Right lobe of liver (tissue), 6 donors: ENCODE measurements around the gene FGF11. TPM values are rescaled to one million over a fixed set of nuclear protein-coding genes. Genes with fewer than 3 reads are reported as not detected.

ENCODE experiments used
- ATAC-seq, 4 donors: fragments of 200-7000 bp; cut with Tn5 transposase; one replicate each; pipeline ENCODE4 v1.9.1; 2020; ENCODE audit warnings: mild to moderate bottlenecking in 4 of 4, moderate library complexity in 4 of 4
- DNase-seq, 3 donors: peaks; one replicate each; pipeline ENCODE4 v3.0.0-alpha.2; 2020
- H3K27ac ChIP-seq, 3 donors: fragments of 200-600 bp; one replicate each; pipeline ENCODE4 v1.8.0; 2022
- H3K27me3 ChIP-seq, 2 donors: fragments of 200-600 bp; one replicate each; pipeline ENCODE4 v1.8.0; 2022
- H3K36me3 ChIP-seq, 4 donors: fragments of 200-600 bp; sonication (generic) in 1 of 4; one replicate each; pipeline versions ENCODE4 v1.5.1 to v1.8.0; 2017 to 2022; ENCODE audit warnings: control low read depth in 1 of 4
- H3K4me1 ChIP-seq, 4 donors: fragments of 200-600 bp; sonication (generic) in 1 of 4; one replicate each; pipeline versions ENCODE4 v1.5.1 to v1.8.0; 2017 to 2022; ENCODE audit warnings: control low read depth in 1 of 4
- H3K4me3 ChIP-seq, 3 donors: fragments of 200-600 bp; one replicate each; pipeline ENCODE4 v1.8.0; 2022
- H3K9me3 ChIP-seq, 4 donors: fragments of 200-600 bp; sonication (generic) in 1 of 4; one replicate each; pipeline versions ENCODE4 v1.5.1 to v1.8.0; 2017 to 2022; ENCODE audit warnings: control low read depth in 1 of 4
- CTCF ChIP-seq, 4 donors: fragments of 200-600 bp in 3 of 4; fragments of 450-650 bp in 1 of 4; IDR thresholded peaks; one replicate each; pipeline versions ENCODE4 v1.5.1 to v1.8.0; 2016 to 2022; ENCODE audit warnings: antibody characterized with exemption in 4 of 4, mild to moderate bottlenecking in 2 of 4
- POLR2A ChIP-seq: fragments of 450-650 bp; IDR thresholded peaks from one replicate; pipeline ENCODE4 v1.6.1; 2017; ENCODE audit warnings: antibody characterized with exemption, mild to moderate bottlenecking
- WGBS: methylation state at CpG from one replicate; pipeline ENCODE4 v1.1.6; 2018; ENCODE audit warnings: low coverage, low lambda C conversion rate; ENCODE audit not compliant: insufficient coverage; ENCODE audit errors: missing lambda C conversion rate; 5-methylcytosine and 5-hydroxymethylcytosine counted together
- intact Hi-C, 2 donors: fragments of 100-400 bp; cut with DNase I; formaldehyde crosslinking; loops; one replicate each; pipeline versions ENCODE4 v1.11.2 to v1.14.1; 2022
- total RNA-seq, 6 experiments: library from RNA; depleted of rRNA in 2 of 6; stranded (reverse); fragments of >200 nt in 2 of 6; fragmentation: NEBNext Ultra II Directional in 3 of 6; extraction: Animal tissue kit (Norgen Biotek cat#: 25700) in 3 of 6; gene quantifications; one replicate each; pipeline versions ENCODE4 v1.1.0 to v1.2.4, GENCODE V29; 2016 to 2023
- donor health status: DM: no; HTN: yes; CAD: no.
- donor health status: DM: no; HTN: no; CAD: no.
- donor health status: DM: no; HTN: no; CAD: no.
- donor health status: DM: no; HTN: yes; CAD: no.
- donor health status: DM: no; HTN: yes; CAD: no.

The FGF11 gene
- total RNA-seq, 6 experiments from 2014 or later = 0.37 to 0.84 (median 0.68) TPM; not detected in 1

- no peak overlapping the region for H3K27ac ChIP-seq
- H3K4me1 ChIP-seq = peaks cover 0 to 12% (median 4%) of the 10 kb centered on the region in 4 donors
- no peak for DNase-seq
- ATAC-seq = no peak
- H3K9me3 ChIP-seq = no peaks in the 10 kb centered on the region
- no peak for TF ChIP-seq POLR2A
- no peak for TF ChIP-seq CTCF (IDR thresholded peaks at IDR 0.05)
- H3K36me3 ChIP-seq = no peaks in the 10 kb centered on the region
- WGBS = 100% methylated on average over 1 of the region's 1 CpG
- no peaks in the 10 kb centered on the region for H3K27me3 ChIP-seq
- H3K4me3 ChIP-seq = no peak overlapping the region
- intact Hi-C loops = no loop called here
Measured at GRCh38 chr17:7431231-7431630, 8.1 kb upstream of the FGF11 start.

- intact Hi-C loops = no loop called here
- Histone ChIP-seq H3K27ac (no peak overlapping the region), H3K4me3 (no peak overlapping the region), H3K9me3 (no peaks in the 10 kb centered on the region), H3K4me1 (peaks cover 0 to 21% (median 7%) of the 10 kb centered on the region in 4 donors), H3K36me3 (no peaks in the 10 kb centered on the region), H3K27me3 (no peaks in the 10 kb centered on the region)
- ATAC-seq = no peak
- no peak for TF ChIP-seq POLR2A
- TF ChIP-seq CTCF (IDR thresholded peaks at IDR 0.05) = no peak
- 100% methylated on average over 2 of the region's 11 CpGs for WGBS
- DNase-seq = no peak
Measured at GRCh38 chr17:7432296-7432695, 7.0 kb upstream of the FGF11 start.

- intact Hi-C loops = loop anchor here in 1 of 2 donors (5.0 kb wide), 1 partner anchor 79 kb away; the partner anchor contains the start of gene TMEM95
- Histone ChIP-seq H3K36me3 (no peaks in the 10 kb centered on the region), H3K9me3 (no peaks in the 10 kb centered on the region), H3K27ac (peak overlapping the region; percentile 17 to 65 (median 46)), H3K27me3 (no peaks in the 10 kb centered on the region), H3K4me3 (peak overlapping the region; percentile 44 to 63 (median 59)), H3K4me1 (peaks cover 0 to 40% (median 12%) of the 10 kb centered on the region in 4 donors)
- TF ChIP-seq POLR2A = peak; percentile 9
- no peak for TF ChIP-seq CTCF (IDR thresholded peaks at IDR 0.05)
- WGBS = 12% methylated on average over 23 of the region's 49 CpGs
- ATAC-seq (peak in 3 of 4 donors; percentile 1 to 6 (median 2)), DNase-seq (peak in 2 of 3 donors; percentile 58 to 67)
Measured at GRCh38 chr17:7435676-7436555, 3.4 kb upstream of the FGF11 start.

GRCh38 chr17:7436556-7437368 is 2.5 kb upstream of the FGF11 start:
- WGBS = 12% methylated on average over 35 of the region's 92 CpGs
- Histone ChIP-seq H3K4me1 (peaks cover 0 to 42% (median 12%) of the 10 kb centered on the region in 4 donors), H3K27ac (peak overlapping the region; percentile 48 to 65 (median 53)), H3K4me3 (peak overlapping the region; percentile 44 to 59 (median 45)), H3K36me3 (no peaks in the 10 kb centered on the region), H3K9me3 (no peaks in the 10 kb centered on the region), H3K27me3 (no peaks in the 10 kb centered on the region)
- ATAC-seq (peak; percentile 69 to 86 (median 80)), DNase-seq (peak; percentile 88 to 91 (median 89))
- intact Hi-C loops = loop anchor here in 1 of 2 donors (5.0 kb wide), 1 partner anchor 79 kb away; the partner anchor contains the start of gene TMEM95
- TF ChIP-seq CTCF (IDR thresholded peaks at IDR 0.05) = peak; percentile 90 to 97 (median 92)
- TF ChIP-seq POLR2A = peak; percentile 57
